GM18951 (cell line): ENCODE measurements around the gene ZNF410.
"Not testable (repeated sequence)": the region's sequence is repeated elsewhere in the genome, so short reads cannot be mapped to it uniquely, and the experiment has no call there.

ENCODE experiments used
- POLR2A ChIP-seq: IDR thresholded peaks from 4 replicates; pipeline ENCODE4 v1.6.1; 2011; ENCODE audit warnings: mild to moderate bottlenecking; ENCODE audit not compliant: insufficient read length, insufficient read depth; ENCODE audit errors: extremely low read depth
- in situ Hi-C: fragments of 300-500 bp; cut with MboI; formaldehyde crosslinking; loops from one replicate; pipeline ENCODE4 v1.12.0; 2022; ENCODE audit warnings: low sequenced_read_pairs, mixed read lengths, inconsistent platforms; ENCODE audit not compliant: unreplicated experiment

The ZNF410 gene

GRCh38 chr14:73865534-73866113 is 21.0 kb upstream of the ZNF410 start:
- no peak for TF ChIP-seq POLR2A
- in situ Hi-C loops: no loop called here

- in situ Hi-C loops: not testable (repeated sequence)
Observed at GRCh38 chr14:73869754-73870153, 16.9 kb upstream of the ZNF410 start.

GRCh38 chr14:73870525-73871235 is 16.0 kb upstream of the ZNF410 start:
- in situ Hi-C loops: no loop called here
- no peak for TF ChIP-seq POLR2A

- in situ Hi-C loops: no loop called here
- TF ChIP-seq POLR2A: no peak
Observed at GRCh38 chr14:73873660-73874059, 13.0 kb upstream of the ZNF410 start.

DNA sequence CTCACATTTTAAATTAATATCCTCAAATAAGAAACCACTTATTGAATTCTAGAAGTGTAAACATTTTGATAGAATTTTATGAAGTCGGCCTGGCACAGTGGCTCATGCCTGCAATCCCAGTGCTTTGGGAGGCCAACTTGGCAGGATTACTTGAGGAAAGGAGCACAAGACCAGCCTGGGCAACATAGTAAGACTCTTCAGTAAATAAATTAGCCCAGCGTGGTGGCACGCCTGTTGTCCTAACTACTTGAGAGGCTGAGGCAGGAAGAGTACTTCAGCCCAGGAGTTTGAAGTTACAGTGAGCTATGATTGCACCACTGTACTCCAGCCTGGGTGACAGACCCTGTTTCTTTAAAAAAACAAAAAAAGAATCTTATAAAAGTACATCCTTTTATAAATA is 8.9 kb upstream of the ZNF410 start:
- TF ChIP-seq POLR2A: no peak
- in situ Hi-C loops: no loop called here

DNA sequence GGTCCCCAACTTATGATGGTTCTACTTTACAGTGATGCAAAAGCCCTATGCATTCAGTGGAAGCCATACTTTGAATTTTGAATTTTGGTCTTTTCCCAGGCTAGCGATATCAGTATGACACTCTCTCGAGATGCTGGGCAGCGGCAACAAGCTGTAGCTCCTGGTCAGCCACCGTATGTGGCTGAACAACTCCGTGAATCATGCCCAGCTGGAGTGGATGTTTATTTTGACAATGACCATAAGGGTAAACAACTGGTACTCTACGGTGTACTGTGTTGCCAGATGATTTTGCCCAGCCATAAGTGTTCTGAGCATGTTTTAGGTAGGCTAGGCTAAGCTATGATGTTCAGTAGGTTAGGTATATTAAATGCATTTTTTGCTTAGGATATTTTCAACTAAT is 8.2 kb upstream of the ZNF410 start:
- TF ChIP-seq POLR2A: no peak
- in situ Hi-C loops: no loop called here

DNA sequence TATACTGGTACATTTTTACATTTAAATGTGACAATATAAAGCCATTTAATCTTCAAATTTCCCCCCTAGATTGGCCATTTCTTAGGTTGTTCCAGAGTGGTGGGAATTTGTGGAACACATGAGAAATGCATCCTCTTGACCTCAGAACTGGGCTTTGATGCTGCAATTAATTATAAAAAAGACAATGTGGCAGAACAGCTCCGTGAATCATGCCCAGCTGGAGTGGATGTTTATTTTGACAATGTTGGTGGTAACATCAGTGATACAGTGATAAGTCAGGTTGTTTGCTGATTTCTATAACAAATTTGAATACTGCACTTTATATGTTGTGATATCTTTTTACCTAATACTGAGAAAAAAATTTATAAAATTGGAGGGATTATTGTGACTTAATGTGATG is 7.6 kb upstream of the ZNF410 start:
- no peak for TF ChIP-seq POLR2A
- in situ Hi-C loops: no loop called here

DNA sequence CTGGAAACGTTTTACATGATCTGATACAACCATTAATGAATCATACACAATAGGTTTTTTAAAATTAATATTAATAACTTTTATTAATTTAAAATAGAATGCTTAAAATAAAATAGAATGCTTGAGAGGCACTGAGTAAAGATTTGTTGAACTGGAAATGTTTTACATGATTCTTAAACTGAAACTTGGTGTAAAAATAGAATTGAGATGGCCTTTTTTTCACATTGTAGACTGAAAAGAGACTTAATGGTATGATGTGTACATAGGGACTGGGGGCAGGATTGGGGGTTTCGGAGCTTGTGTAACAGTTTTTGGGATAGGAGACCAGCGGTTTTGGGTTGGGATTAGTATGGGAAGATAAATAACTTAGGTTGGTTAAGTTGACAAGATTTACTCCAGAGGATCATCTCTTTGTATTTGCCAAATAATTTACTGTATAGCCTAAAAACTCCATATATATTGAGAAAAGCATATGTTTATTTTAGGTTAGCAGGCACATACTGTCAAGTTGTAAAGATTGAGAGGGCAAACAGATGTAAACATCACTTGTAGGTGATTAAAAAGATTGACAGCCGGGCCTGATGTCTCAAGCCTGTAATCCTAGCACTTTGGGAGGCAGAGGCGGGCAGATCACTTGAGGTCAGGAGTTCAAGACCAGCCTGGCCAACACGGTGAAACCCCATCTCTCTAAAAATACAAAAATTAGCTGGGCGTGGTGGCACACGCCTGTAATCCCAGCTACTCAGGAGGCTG is 2.0 kb upstream of the ZNF410 start:
- no peak for TF ChIP-seq POLR2A
- in situ Hi-C loops: no loop called here

GRCh38 chr14:73887318-73887616 is 608 bp downstream of the ZNF410 start:
- in situ Hi-C loops: no loop called here
- no peak for TF ChIP-seq POLR2A

- in situ Hi-C loops: no loop called here
- TF ChIP-seq POLR2A: no peak
Observed at GRCh38 chr14:73887694-73888459, 1.2 kb downstream of the ZNF410 start.

- in situ Hi-C loops: no loop called here
- TF ChIP-seq POLR2A: no peak
Observed at GRCh38 chr14:73888460-73888725, 1.7 kb downstream of the ZNF410 start.

DNA sequence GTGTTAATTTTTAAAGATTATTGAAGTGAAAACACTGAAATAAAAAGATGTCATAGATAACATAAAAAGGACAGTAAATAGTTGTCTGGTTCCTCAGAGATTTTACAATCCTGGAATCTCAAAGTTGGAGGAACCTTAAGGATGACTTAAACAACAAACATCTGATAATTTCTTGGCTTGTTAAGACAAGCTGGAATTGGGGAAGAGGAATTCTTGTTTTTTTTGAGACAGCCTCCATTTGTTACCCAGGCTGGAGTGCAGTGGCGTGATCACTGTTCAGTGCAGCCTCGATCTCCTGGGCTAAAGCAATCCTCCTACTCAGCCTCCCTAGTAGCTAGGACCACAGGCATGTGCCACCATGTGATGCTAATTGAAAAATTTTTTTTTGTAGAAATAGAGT is 2.3 kb downstream of the ZNF410 start:
- in situ Hi-C loops: no loop called here
- TF ChIP-seq POLR2A: no peak

- in situ Hi-C loops: no loop called here
- TF ChIP-seq POLR2A: no peak
Observed at GRCh38 chr14:73889376-73889775, 2.7 kb downstream of the ZNF410 start.

DNA sequence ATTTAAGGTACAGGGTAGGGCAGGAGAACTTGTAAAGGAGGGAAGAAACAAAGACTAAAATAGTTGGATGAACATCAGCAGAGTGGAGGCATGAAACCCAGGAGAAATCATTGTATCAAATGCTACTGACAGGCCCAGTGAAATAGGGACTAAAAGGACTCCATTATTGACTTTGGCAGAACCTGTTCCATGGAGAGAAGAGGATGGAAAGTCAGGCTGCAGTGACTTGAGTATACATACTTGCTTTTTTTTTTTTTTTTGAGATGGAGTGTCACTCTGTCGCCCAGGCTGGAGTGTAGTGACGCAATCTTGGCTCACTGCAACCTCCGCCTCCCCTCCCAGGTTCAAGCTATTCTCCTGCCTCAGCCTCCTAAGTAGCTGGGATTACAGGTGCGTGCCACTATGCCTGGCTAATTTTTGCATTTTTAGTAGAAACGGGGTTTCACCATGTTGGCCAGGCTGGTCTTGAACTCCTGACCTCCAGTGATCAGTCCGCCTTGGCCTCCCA is 7.6 kb downstream of the ZNF410 start:
- in situ Hi-C loops: not testable (repeated sequence)
